Hematopoietic multipotent progenitor cell treated with erythropoietin and hydrocortisone succinate and interleukin-3 and kit ligand, for 17 days (in vitro differentiated cells): ENCODE results near the gene ARRDC2.
"Not testable (repeated sequence)": the region's sequence is repeated elsewhere in the genome, so short reads cannot be mapped to it uniquely, and the experiment has no call there.

ENCODE experiments used
- DNase-seq: peaks from one replicate; pipeline ENCODE4 v3.0.0-alpha.2; 2015; ENCODE audit warnings: low spot score

Gene ARRDC2

GRCh38 chr19:17989425-17990094 is 18.4 kb upstream of the ARRDC2 start:
- no peak for DNase-seq

- DNase-seq, result no peak
These were observed 14.7 kb upstream of the ARRDC2 start for GRCh38 chr19:17993076-17993813.

- DNase-seq, result peak; percentile 95
These were observed 11.1 kb upstream of the ARRDC2 start for GRCh38 chr19:17996826-17997316.

- DNase-seq, result peak; percentile 78
These were observed 9.8 kb upstream of the ARRDC2 start for GRCh38 chr19:17997969-17998826.

GRCh38 chr19:17998827-17999150 is 9.2 kb upstream of the ARRDC2 start:
- DNase-seq, result no peak

- DNase-seq, result peak; percentile 98
These were observed 8.1 kb upstream of the ARRDC2 start for GRCh38 chr19:17999684-18000479.

- no peak for DNase-seq
These were observed 7.5 kb upstream of the ARRDC2 start for GRCh38 chr19:18000480-18000914.

GRCh38 chr19:18000915-18001776 is 6.8 kb upstream of the ARRDC2 start:
- peak; percentile 97 for DNase-seq

- peak; percentile 70 for DNase-seq
These were observed 6.1 kb upstream of the ARRDC2 start for GRCh38 chr19:18001777-18002345.

- DNase-seq, result peak; percentile 70
These were observed 5.6 kb upstream of the ARRDC2 start for GRCh38 chr19:18002347-18002850.

- not testable (repeated sequence) for DNase-seq
These were observed 2.2 kb upstream of the ARRDC2 start for GRCh38 chr19:18005750-18006149.

GRCh38 chr19:18007044-18007916 is 690 bp upstream of the ARRDC2 start:
- peak; percentile 95 for DNase-seq

- DNase-seq, result peak; percentile 47
These were observed 844 bp downstream of the ARRDC2 start for GRCh38 chr19:18008814-18009213.

GRCh38 chr19:18009412-18010066 is 1.6 kb downstream of the ARRDC2 start:
- no peak for DNase-seq

GRCh38 chr19:18010149-18010548 is 2.2 kb downstream of the ARRDC2 start:
- peak; percentile 29 for DNase-seq

- peak; percentile 53 for DNase-seq
These were observed 5.5 kb downstream of the ARRDC2 start for GRCh38 chr19:18013210-18014111.

- peak; percentile 56 for DNase-seq
These were observed 6.2 kb downstream of the ARRDC2 start for GRCh38 chr19:18014197-18014596.
